ENCODE measurements around the gene TRAPPC12.
A peak's percentile ranks its signal among the peaks of the same experiment; 100 is the strongest.

TRAPPC12 gene

GRCh38 chr2:3409627-3410170 lies 30.2 kb downstream of the TRAPPC12 start:
- DNase-seq: no peak

- DNase-seq: no peak
Measured at GRCh38 chr2:3411103-3411502, 31.6 kb downstream of the TRAPPC12 start.

- DNase-seq: no peak
Measured at GRCh38 chr2:3413697-3414096, 34.2 kb downstream of the TRAPPC12 start.

GRCh38 chr2:3414133-3414860 lies 34.8 kb downstream of the TRAPPC12 start:
- DNase-seq: no peak

GRCh38 chr2:3418766-3419404 lies 39.4 kb downstream of the TRAPPC12 start:
- no peak for DNase-seq

GRCh38 chr2:3420076-3420768 lies 40.7 kb downstream of the TRAPPC12 start:
- DNase-seq: no peak

- DNase-seq: no peak
Measured at GRCh38 chr2:3420769-3421397, 41.4 kb downstream of the TRAPPC12 start.

- no peak for DNase-seq
Measured at GRCh38 chr2:3421580-3421979, 42.1 kb downstream of the TRAPPC12 start.

- DNase-seq: no peak
Measured at GRCh38 chr2:3422161-3422779, 42.8 kb downstream of the TRAPPC12 start.

GRCh38 chr2:3423492-3424170 lies 44.1 kb downstream of the TRAPPC12 start:
- DNase-seq: peak; percentile 73

GRCh38 chr2:3424171-3424795 lies 44.8 kb downstream of the TRAPPC12 start:
- DNase-seq: no peak

- no peak for DNase-seq
Measured at GRCh38 chr2:3426615-3427014, 47.1 kb downstream of the TRAPPC12 start.

- DNase-seq: no peak
Measured at GRCh38 chr2:3427272-3427671, 47.8 kb downstream of the TRAPPC12 start.

- DNase-seq: no peak
Measured at GRCh38 chr2:3428577-3428976, 49.1 kb downstream of the TRAPPC12 start.

- no peak for DNase-seq
Measured at GRCh38 chr2:3429066-3429610, 49.6 kb downstream of the TRAPPC12 start.

- no peak for DNase-seq
Measured at GRCh38 chr2:3430172-3430571, 50.7 kb downstream of the TRAPPC12 start.

GRCh38 chr2:3430740-3431490 lies 51.4 kb downstream of the TRAPPC12 start:
- DNase-seq: no peak

- no peak for DNase-seq
Measured at GRCh38 chr2:3432067-3432466, 52.6 kb downstream of the TRAPPC12 start.

- DNase-seq: no peak
Measured at GRCh38 chr2:3432693-3433338, 53.3 kb downstream of the TRAPPC12 start.

GRCh38 chr2:3433339-3433699 lies 53.8 kb downstream of the TRAPPC12 start:
- no peak for DNase-seq
